ENCODE measurements around the gene ZNF709. TPM values are rescaled to one million over a fixed set of nuclear protein-coding genes. Genes with fewer than 3 reads are reported as not detected.

ZNF709 gene
- total and polyA plus RNA-seq, 2 of the 13 experiments (the other 11 are each of a cell fraction or from before 2014, with no cell fraction given): 1.5 to 3.9 TPM

- no peak for TF ChIP-seq NPAS2 (CRISPR knock-in tag; IDR thresholded peaks at IDR 0.05; ENCODE audit: borderline replicate concordance)
- no peak for TF ChIP-seq TSC22D2 (CRISPR knock-in tag; IDR thresholded peaks at IDR 0.05; ENCODE audit: borderline replicate concordance)
- TF ChIP-seq SRSF4 (IDR thresholded peaks at IDR 0.05; ENCODE audit: low read depth, low read length, poor library complexity, severe bottlenecking): no peak
- TF ChIP-seq GABPB1 (CRISPR knock-in tag; IDR thresholded peaks at IDR 0.05): peak; percentile 77
- TF ChIP-seq GMEB2 (CRISPR knock-in tag; IDR thresholded peaks at IDR 0.05; ENCODE audit: low read depth): no peak
- TF ChIP-seq TBL1XR1 (IDR thresholded peaks at IDR 0.05; ENCODE audit: borderline replicate concordance, low read length, partially characterized antibody): no peak
- TF ChIP-seq PATZ1 (CRISPR knock-in tag; IDR thresholded peaks at IDR 0.05): peak; percentile 73
- TF ChIP-seq ZSCAN9 (CRISPR knock-in tag; IDR thresholded peaks at IDR 0.05; ENCODE audit: borderline replicate concordance): no peak
- no peak for TF ChIP-seq ZSCAN25 (CRISPR knock-in tag; IDR thresholded peaks at IDR 0.05)
- TF ChIP-seq MTERF4 (CRISPR knock-in tag; IDR thresholded peaks at IDR 0.05): no peak
- TF ChIP-seq GZF1 (CRISPR knock-in tag; IDR thresholded peaks at IDR 0.05): no peak
- no peak for TF ChIP-seq JUN (CRISPR knock-in tag; IDR thresholded peaks at IDR 0.05)
- TF ChIP-seq HNF4A (CRISPR knock-in tag; IDR thresholded peaks at IDR 0.05): peak; percentile 78
- TF ChIP-seq, protein P1, sequence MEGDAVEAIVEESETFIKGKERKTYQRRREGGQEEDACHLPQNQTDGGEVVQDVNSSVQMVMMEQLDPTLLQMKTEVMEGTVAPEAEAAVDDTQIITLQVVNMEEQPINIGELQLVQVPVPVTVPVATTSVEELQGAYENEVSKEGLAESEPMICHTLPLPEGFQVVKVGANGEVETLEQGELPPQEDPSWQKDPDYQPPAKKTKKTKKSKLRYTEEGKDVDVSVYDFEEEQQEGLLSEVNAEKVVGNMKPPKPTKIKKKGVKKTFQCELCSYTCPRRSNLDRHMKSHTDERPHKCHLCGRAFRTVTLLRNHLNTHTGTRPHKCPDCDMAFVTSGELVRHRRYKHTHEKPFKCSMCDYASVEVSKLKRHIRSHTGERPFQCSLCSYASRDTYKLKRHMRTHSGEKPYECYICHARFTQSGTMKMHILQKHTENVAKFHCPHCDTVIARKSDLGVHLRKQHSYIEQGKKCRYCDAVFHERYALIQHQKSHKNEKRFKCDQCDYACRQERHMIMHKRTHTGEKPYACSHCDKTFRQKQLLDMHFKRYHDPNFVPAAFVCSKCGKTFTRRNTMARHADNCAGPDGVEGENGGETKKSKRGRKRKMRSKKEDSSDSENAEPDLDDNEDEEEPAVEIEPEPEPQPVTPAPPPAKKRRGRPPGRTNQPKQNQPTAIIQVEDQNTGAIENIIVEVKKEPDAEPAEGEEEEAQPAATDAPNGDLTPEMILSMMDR (CRISPR knock-in tag; IDR thresholded peaks at IDR 0.05): no peak
- peak; percentile 47 for TF ChIP-seq ZNF501 (CRISPR knock-in tag; IDR thresholded peaks at IDR 0.05)
- no peak for TF ChIP-seq ZNF326 (CRISPR knock-in tag; IDR thresholded peaks at IDR 0.05; ENCODE audit: borderline replicate concordance)
- TF ChIP-seq ZMYM4 (CRISPR knock-in tag; IDR thresholded peaks at IDR 0.05): peak; percentile 39; the same call in 1 of the 2 replicates
- peak; percentile 91 for TF ChIP-seq SP4 (CRISPR knock-in tag; IDR thresholded peaks at IDR 0.05)
- 0 out of 2 replicates have a peak, but pooled peaks have one; percentile 34 for TF ChIP-seq ZNF792 (CRISPR knock-in tag; IDR thresholded peaks at IDR 0.05)
- no peak for TF ChIP-seq NCOR1 (IDR thresholded peaks at IDR 0.05; ENCODE audit: borderline replicate concordance, low read length)
- TF ChIP-seq ZNF451 (CRISPR knock-in tag; IDR thresholded peaks at IDR 0.05): no peak
- no peak for TF ChIP-seq RBAK (CRISPR knock-in tag; IDR thresholded peaks at IDR 0.05)
- 0 out of 2 replicates have a peak, but pooled peaks have one; percentile 54 for TF ChIP-seq ZNF777 (CRISPR knock-in tag; IDR thresholded peaks at IDR 0.05)
- peak in 1 of 2 experiments; percentile 17; a peak in 1 of 4 replicates for TF ChIP-seq MAFK (conservative IDR thresholded peaks at IDR 0.05 in 1 of 2, IDR thresholded peaks at IDR 0.05 in 1 of 2; ENCODE audit: low read length in 2 of 2)
- TF ChIP-seq ZKSCAN5 (CRISPR knock-in tag; IDR thresholded peaks at IDR 0.05): no peak
These were observed 43.9 kb downstream of the ZNF709 start, which contains the start of gene ZNF443 (continued) for GRCh38 chr19:12440541-12441316.
